ENCODE data around the gene TMEM238.

The TMEM238 gene

DNA sequence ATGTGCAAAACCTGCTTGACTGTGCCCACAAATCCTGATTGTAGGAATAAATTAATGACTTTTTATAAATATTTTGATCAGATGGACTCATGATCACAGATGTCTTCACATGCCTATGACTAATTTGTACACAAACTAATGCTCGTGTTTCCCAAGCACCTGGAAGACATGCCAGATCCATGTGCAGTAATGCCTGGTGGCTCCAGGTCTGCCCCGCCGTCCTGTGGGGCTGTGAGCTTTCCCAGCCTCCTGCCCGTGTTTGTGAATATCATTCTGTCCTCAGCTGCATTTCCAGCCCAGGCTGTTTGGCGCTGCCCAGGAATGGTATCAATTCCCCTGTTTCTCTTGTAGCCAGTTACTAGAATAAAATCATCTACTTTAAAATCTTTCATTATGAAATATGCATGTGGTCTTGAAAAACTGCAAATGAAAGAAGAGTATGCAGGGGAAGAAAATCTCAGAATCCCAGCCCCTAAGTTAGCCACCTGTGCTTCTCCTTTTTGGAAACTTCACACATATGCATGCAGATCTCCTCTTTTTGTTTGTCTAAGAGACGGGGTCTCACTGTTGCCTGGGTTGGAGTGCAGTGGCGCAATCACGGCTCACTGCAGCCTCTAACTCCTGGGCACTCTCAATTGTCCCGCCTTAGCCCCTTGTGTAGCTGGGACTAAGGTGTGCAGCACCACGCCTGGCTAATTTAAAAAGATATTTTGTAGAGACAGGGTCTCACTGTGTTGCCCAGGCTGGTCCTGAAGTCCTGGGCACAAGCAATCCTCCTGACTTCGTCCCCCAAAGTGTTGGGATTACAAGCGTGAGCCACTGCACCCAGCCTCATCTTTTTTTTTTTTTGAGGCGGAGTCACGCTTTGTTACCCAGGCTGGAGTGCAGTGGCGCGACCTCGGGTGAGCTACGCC, 7.9 kb upstream of the TMEM238 start:
- no peak overlapping the region for H3K27ac Mint-ChIP-seq
- H3K4me3 Mint-ChIP-seq = no peak overlapping the region
- H3K4me1 Mint-ChIP-seq (ENCODE audit: low read depth) = peaks cover 54% of the 10 kb centered on the region
- intact Hi-C loops (cut with micrococcal nuclease) = no loop called here
- H3K27me3 Mint-ChIP-seq = no peaks in the 10 kb centered on the region
- peaks cover 67% of the 10 kb centered on the region for H3K36me3 Mint-ChIP-seq (ENCODE audit: low read depth)
- no peaks in the 10 kb centered on the region for H3K9me3 Mint-ChIP-seq

DNA sequence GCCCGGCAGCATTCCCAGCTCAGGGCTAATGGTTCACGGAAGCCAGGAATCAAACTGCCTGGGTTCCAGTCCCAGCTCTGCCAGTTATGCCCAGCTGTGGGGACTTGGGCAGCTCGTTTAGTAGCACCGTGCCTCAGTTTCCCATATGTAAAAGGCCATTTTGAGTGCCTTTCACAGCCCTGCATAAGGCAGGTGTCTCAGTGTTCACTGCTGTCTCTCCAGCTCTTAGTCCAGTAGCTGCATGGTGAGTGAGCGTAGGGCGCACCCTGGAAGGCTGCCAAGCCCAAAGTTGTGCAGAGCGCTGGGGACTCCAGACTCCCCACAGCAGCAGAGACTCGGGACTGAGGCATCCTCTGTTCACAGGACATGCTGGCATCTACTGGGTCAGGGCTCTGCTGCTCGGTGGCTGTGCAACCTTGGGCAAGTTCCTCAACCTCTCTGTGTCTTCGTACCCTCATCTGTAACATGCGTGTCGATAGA, 7.1 kb upstream of the TMEM238 start:
- H3K4me1 Mint-ChIP-seq (ENCODE audit: low read depth) = peaks cover 61% of the 10 kb centered on the region
- no peaks in the 10 kb centered on the region for H3K27me3 Mint-ChIP-seq
- no peak overlapping the region for H3K27ac Mint-ChIP-seq
- no peaks in the 10 kb centered on the region for H3K9me3 Mint-ChIP-seq
- intact Hi-C loops (cut with micrococcal nuclease) = no loop called here
- H3K36me3 Mint-ChIP-seq (ENCODE audit: low read depth) = peaks cover 75% of the 10 kb centered on the region
- no peak overlapping the region for H3K4me3 Mint-ChIP-seq

DNA sequence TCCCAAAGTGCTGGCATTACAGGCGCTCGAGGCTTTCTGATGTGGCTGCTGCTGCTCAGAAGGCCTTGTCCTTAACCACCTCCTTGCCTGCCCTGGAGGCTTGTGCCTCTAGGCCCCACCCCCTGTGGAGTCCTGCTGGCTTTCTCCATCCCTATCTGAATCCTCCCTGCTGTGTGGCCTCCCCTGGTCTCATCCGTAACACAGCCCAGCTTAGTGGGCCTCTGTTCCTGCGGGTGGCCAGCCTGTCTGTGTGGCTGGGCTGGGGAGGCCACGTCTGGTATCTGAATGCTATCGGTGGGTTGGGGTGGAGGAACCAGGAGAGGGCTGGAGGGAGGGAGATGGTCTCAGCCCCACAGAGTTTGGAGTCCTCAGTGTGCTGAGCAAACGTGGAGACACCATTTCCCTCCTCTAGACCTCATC, 6.4 kb upstream of the TMEM238 start:
- Mint-ChIP-seq H3K27ac (no peak overlapping the region), H3K27me3 (no peaks in the 10 kb centered on the region), H3K4me1 (ENCODE audit: low read depth) (peaks cover 61% of the 10 kb centered on the region), H3K4me3 (no peak overlapping the region), H3K9me3 (no peaks in the 10 kb centered on the region), H3K36me3 (ENCODE audit: low read depth) (peaks cover 82% of the 10 kb centered on the region)
- intact Hi-C loops (cut with micrococcal nuclease) = no loop called here

DNA sequence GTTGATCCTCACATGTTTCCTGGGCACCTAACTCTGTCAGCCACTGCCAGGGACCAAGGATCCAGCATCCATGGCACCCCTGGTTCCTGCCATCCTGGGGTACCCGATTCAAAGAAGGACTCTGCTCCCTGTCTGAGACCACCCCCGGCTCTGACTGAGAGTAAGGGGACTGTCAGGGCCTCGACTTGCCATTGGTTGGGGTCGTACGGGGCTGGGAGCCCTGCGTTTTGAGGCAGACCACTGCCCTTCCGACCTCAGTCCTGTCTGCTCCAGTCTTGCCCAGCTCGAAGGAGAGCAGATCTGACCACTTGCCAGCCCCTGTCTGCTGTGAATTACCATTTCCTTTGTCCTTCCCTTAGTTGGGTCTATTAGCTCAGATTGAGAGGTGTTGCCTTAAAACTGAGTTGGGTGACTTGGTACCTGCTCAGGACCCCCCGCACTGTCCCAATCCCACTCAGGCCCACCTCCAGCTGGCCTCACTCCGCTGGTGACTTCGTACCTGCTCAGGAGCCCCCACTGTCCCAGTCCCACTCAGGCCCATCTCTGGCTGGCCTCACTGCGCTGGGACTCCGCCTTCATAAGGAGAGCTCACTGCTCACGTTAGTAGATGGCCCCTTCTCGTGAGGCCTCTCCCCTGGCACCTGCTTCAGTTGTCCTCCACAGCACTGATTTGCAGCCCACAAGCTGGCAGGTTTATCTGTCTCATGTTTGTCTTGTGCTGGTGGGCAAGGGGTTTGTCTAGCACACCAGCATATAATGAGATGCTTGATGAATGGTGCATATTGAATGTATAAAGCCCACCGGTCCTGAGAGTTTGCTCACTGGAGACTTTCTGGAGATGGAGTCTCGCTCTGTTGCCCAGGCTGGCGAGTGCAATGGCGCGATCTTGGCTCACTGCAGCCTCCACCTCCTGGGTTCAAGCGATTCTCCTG, 5.6 kb upstream of the TMEM238 start:
- H3K4me1 Mint-ChIP-seq (ENCODE audit: low read depth) = peaks cover 65% of the 10 kb centered on the region
- intact Hi-C loops (cut with micrococcal nuclease) = loop anchor here (5.0 kb wide), 2 partner anchors 52 to 97 kb away; partner anchors contain the start of gene KMT5C
- H3K27me3 Mint-ChIP-seq = no peaks in the 10 kb centered on the region
- H3K9me3 Mint-ChIP-seq = no peaks in the 10 kb centered on the region
- peaks cover 82% of the 10 kb centered on the region for H3K36me3 Mint-ChIP-seq (ENCODE audit: low read depth)
- no peak overlapping the region for H3K4me3 Mint-ChIP-seq
- no peak overlapping the region for H3K27ac Mint-ChIP-seq

DNA sequence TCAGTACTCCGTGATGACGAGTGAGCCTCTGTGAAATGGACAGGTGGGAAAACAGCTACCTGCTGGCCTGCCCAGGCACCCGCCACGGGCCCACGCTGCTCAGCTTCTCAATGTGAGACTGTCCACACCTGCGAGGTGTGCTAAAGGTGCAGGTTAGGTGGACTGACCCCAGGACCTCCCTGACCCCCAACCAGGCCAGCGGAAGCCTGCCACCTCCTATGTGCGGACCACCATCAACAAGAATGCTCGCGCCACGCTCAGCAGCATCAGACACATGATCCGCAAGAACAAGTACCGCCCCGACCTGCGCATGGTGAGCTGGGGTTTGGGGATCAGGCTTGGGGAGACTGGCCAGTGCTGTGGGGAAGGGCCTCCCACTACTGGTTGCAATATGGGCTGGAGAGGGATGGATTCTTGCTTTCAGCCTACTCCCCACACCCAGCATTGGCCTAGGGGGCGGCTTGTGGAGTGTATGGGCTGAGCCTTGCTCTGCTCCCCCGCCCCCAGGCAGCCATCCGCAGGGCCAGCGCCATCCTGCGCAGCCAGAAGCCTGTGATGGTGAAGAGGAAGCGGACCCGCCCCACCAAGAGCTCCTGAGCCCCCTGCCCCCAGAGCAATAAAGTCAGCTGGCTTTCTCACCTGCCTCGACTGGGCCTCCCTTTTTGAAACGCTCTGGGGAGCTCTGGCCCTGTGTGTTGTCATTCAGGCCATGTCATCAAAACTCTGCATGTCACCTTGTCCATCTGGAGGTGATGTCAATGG, 3.8 kb upstream of the TMEM238 start:
- Mint-ChIP-seq H3K9me3 (no peaks in the 10 kb centered on the region), H3K4me3 (peak overlapping the region; percentile 91), H3K4me1 (ENCODE audit: low read depth) (peaks cover 75% of the 10 kb centered on the region), H3K27me3 (no peaks in the 10 kb centered on the region), H3K36me3 (ENCODE audit: low read depth) (peaks cover 74% of the 10 kb centered on the region), H3K27ac (no peak overlapping the region)
- intact Hi-C loops (cut with micrococcal nuclease) = loop anchor here (5.0 kb wide), 2 partner anchors 51 to 96 kb away; partner anchors contain the start of gene KMT5C

DNA sequence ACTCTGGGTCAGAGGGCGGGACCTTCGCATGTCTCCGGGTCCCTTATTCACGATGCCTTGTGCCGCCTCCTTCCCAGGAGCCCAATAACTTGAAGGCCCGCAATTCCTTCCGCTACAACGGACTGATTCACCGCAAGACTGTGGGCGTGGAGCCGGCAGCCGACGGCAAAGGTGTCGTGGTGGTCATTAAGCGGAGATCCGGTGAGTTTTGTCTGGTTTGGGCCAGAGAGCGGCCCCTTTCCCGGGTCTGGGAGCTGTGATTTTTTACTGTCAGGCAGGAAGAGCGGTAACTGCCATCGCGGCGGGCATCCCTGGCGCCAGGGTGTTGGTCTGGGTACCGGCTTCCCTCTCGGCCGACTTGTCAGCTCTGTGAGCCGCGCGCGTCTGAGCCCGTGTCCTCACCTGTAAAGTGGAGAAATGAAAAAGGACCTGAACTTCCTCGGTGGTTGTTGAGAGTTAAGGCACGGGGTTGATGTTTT, 2.4 kb upstream of the TMEM238 start:
- intact Hi-C loops (cut with micrococcal nuclease) = loop anchor here (5.0 kb wide), 2 partner anchors 49 to 94 kb away; partner anchors contain the start of gene KMT5C
- peaks cover 60% of the 10 kb centered on the region for H3K36me3 Mint-ChIP-seq (ENCODE audit: low read depth)
- peaks cover 73% of the 10 kb centered on the region for H3K4me1 Mint-ChIP-seq (ENCODE audit: low read depth)
- H3K27ac Mint-ChIP-seq = peak overlapping the region; percentile 95
- H3K27me3 Mint-ChIP-seq = peaks cover 10% of the 10 kb centered on the region
- H3K4me3 Mint-ChIP-seq = peak overlapping the region; percentile 91
- H3K9me3 Mint-ChIP-seq = no peaks in the 10 kb centered on the region

DNA sequence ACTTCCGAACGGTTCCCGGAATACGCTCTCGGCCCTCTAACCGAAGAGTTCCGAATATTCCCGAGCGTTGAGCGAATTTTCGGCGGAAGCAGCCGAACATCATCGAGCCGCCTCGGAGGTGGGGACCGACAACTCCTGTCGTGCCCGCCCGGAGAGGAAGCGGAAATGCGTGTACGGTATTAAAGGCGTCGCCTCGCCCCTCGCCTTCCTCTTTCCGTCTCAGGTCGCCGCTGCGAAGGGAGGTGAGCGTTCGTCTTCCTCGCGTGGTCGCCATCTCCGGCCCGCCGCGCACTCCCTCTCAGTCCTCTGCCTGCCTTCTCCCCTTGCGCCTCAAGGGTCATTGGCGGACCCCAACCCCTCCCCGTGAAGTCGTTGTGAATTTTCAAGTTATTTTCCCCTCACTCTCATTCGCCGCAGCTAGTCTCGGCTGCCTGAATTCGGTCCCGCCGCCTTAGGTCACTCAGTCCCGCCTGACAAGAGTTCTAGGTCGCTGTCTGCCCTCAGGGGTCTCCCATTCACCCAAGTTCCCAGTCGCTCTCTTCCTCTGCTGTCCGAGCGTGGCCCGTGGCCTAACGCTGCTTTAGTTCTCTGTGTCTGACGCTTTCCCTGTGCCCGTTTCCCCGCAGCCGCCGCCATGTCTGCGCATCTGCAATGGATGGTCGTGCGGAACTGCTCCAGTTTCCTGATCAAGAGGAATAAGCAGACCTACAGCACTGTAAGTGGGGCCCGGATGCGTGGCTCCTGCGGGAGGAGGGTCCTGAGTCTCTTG, 1.8 kb upstream of the TMEM238 start, which contains the start of gene RPL28:
RPL28 (plus strand) TSS at position 209 of the 769 bp plus-strand sequence; CDS start at position 635, 426 bp downstream.
- Mint-ChIP-seq H3K36me3 (ENCODE audit: low read depth) (peaks cover 54% of the 10 kb centered on the region), H3K27ac (peak within 1 kb of the TSS; percentile 95), H3K9me3 (no peaks in the 10 kb centered on the region), H3K27me3 (peaks cover 12% of the 10 kb centered on the region), H3K4me3 (peak within 1 kb of the TSS; percentile 91), H3K4me1 (ENCODE audit: low read depth) (peaks cover 72% of the 10 kb centered on the region)
- intact Hi-C loops (cut with micrococcal nuclease) = loop anchor here (2.0 to 5.0 kb wide), 3 partner anchors 23 to 94 kb away; partner anchors contain the start of gene KMT5C

DNA sequence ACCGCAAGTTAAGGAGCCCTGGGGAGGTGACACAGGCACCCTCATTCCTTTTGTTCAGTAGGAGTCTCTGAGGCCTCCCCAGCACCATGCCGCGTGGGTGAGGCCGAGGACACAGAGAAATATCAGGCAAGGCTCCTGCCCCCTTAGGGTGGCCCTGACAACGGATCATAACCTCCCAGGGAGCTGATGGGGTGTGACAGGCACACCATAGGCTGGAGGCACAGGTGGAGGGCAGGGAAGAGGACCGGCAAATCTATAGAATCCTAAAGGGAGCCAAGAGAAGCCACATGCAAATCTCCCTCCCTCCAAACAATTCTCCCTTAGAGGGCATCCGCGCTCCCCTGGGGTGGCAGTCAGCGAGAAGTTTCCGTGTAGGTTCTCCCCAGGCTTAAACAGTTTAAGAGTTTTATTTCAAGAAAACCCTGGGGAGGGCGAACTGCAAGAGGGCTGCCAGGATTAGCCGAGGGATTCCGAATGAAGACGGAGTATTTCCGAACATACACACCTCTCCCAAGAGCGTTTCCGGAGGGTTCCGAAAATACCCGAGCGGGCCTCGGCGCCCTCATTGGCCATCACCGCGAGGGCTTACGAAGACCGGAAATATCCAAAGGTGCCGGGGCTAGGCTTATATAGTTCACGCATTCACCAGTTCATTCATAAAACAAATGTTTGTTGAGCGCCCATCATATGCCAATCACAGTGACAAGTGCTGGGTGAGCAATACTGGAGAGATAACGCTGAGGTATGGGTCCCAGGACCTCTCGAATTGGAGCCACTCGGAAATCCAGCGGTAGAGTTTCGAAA, 1.0 kb upstream of the TMEM238 start:
- H3K4me1 Mint-ChIP-seq (ENCODE audit: low read depth) = peaks cover 64% of the 10 kb centered on the region
- H3K27ac Mint-ChIP-seq = peak overlapping the region; percentile 95
- intact Hi-C loops (cut with micrococcal nuclease) = loop anchor here (2.0 to 5.0 kb wide), 3 partner anchors 24 to 93 kb away; partner anchors contain the start of gene KMT5C
- H3K9me3 Mint-ChIP-seq = no peaks in the 10 kb centered on the region
- peak overlapping the region; percentile 91 for H3K4me3 Mint-ChIP-seq
- peaks cover 12% of the 10 kb centered on the region for H3K27me3 Mint-ChIP-seq
- peaks cover 46% of the 10 kb centered on the region for H3K36me3 Mint-ChIP-seq (ENCODE audit: low read depth)

DNA sequence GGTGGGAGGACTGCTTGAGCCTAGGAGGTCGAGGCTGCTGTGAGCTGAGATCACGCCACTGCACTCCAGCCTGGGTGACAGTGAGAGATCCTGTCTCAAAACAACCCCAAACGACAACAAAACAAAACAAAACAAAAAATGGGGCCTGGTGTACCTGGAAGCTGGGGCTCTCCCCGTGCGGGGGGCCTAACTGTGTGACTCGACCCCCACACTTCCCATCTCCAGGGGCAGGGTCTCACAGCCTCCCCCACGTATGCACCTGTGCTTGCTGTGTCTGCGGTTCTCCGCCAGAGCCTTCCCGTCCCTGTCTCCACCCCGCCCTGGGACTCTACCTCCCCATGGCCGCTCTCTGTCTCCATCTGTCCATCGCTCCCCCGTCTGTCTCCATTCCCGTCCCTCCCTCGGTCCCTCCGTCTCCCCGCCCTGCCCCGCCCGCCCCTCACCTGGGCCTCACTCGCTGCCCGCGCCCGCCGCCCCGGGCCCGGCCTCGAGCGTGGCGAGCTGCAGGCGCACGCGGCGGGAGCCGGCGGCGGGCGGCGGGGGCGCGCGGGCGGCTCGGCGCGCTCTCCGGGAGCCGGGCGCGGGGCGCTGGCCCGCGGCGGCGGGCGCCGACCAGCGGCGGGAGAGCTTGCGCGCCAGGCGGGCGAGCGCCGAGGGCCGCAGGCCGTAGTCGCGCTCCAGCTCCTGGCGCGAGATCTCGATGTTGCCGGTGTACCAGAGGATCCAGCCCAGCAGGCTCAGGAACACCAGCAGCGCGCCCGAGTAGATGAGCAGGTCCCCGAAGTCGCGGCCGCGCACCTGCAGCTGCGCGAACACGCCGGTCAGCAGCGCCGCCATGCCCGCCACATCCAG, 587 bp downstream of the TMEM238 start:
- no peaks in the 10 kb centered on the region for H3K9me3 Mint-ChIP-seq
- H3K4me1 Mint-ChIP-seq (ENCODE audit: low read depth) = peaks cover 48% of the 10 kb centered on the region
- H3K27ac Mint-ChIP-seq = peak overlapping the region; percentile 59
- H3K27me3 Mint-ChIP-seq = peaks cover 20% of the 10 kb centered on the region
- intact Hi-C loops (cut with micrococcal nuclease) = loop anchor here (2.0 kb wide), 1 partner anchor 25 kb away; no protein-coding TSS in a partner anchor
- H3K4me3 Mint-ChIP-seq = peak overlapping the region; percentile 81
- H3K36me3 Mint-ChIP-seq (ENCODE audit: low read depth) = peaks cover 30% of the 10 kb centered on the region

DNA sequence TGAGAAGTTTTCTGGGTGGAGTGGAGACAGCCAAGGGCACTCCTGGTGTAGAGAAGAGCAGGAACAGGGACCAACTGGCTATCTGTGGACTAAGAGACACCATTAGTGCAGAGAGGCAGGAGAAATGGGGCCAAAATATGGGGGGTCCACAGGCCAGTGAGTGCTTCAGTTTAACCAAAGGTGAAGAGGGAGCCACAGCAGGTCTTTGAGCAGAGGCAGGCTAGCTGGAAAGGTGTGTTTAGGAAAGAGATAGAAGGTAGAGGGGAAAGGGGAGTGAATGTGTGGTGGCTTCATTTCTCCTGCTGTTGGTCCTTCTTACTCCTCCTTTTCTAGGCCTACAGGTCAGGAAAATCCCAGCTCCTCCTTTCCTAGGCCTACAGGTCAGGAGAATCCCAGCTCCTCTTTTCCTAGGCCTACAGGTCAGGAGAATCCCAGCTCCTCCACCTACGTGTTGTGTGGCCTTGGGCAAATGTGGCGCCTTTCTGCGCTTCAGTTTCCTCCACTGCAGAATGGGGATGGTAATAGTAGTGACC, 1.5 kb downstream of the TMEM238 start:
- intact Hi-C loops (cut with micrococcal nuclease) = no loop called here
- no peaks in the 10 kb centered on the region for H3K9me3 Mint-ChIP-seq

DNA sequence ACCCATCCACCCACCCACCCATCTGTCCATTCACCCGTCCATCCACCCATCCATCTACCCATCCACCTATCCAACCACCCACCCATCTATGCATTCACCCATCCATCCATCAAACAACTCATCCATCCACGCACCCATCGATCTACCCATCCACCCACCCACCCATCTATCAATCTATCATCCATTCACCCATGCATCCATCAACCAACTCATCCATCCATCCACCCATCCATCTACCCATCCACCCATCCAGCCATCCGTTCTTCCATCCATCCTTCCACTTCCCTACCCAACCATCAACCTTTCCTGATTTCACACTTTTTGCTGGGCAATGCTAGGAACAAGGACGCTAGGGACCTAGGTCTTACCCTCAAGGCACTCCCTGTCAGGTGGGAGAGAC, 2.1 kb downstream of the TMEM238 start:
- Mint-ChIP-seq H3K9me3 (no peaks in the 10 kb centered on the region), H3K4me3 (no peak overlapping the region), H3K36me3 (ENCODE audit: low read depth) (peaks cover 15% of the 10 kb centered on the region), H3K4me1 (ENCODE audit: low read depth) (peaks cover 33% of the 10 kb centered on the region), H3K27ac (no peak overlapping the region), H3K27me3 (peaks cover 34% of the 10 kb centered on the region)
- intact Hi-C loops (cut with micrococcal nuclease) = no loop called here

More for the DNA sequence above, 1.5 kb downstream of the TMEM238 start:
- H3K36me3 Mint-ChIP-seq (ENCODE audit: low read depth) = peaks cover 21% of the 10 kb centered on the region
- H3K4me3 Mint-ChIP-seq = no peak overlapping the region
- H3K27me3 Mint-ChIP-seq = peaks cover 30% of the 10 kb centered on the region
- no peak overlapping the region for H3K27ac Mint-ChIP-seq
- H3K4me1 Mint-ChIP-seq (ENCODE audit: low read depth) = peaks cover 38% of the 10 kb centered on the region
